ENCODE measurements around the gene RNF222.
A peak's percentile ranks its signal among the peaks of the same experiment; 100 is the strongest.
"Not testable (repeated sequence)": the region's sequence is repeated elsewhere in the genome, so short reads cannot be mapped to it uniquely, and the experiment has no call there.

Gene RNF222

GRCh38 chr17:8377422-8377821, 20.2 kb downstream of the RNF222 start:
- no peak for DNase-seq

GRCh38 chr17:8376271-8377067, 21.2 kb downstream of the RNF222 start, which contains the start of gene KRABD2:
Gene KRABD2 (minus strand): TSS chr17:8376704.
- peak; percentile 83 for DNase-seq

- no peak for DNase-seq
These were observed 21.8 kb downstream of the RNF222 start for GRCh38 chr17:8375738-8376259.

GRCh38 chr17:8373856-8374255, 23.8 kb downstream of the RNF222 start:
- DNase-seq = not testable (repeated sequence)

DNA sequence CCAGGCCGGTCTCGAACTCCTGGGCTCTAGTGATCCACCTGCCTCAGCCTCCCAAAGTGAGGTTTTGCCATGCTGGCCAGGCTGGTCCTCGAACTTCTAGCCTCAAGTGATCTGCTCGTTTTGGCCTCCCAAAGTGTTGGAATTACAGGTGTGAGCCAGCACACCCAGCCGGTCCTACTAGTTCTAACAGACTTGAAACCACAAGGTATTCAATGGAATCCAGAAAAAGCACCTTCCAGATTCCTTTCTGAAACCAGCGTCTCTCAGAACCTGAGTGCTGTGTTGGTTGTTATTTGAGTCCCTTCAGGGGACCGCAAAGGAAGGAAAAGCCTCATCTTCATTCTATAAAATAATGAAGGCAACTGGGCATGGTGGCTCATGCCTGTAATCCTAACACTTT, 25.2 kb downstream of the RNF222 start:
- no peak for DNase-seq

DNA sequence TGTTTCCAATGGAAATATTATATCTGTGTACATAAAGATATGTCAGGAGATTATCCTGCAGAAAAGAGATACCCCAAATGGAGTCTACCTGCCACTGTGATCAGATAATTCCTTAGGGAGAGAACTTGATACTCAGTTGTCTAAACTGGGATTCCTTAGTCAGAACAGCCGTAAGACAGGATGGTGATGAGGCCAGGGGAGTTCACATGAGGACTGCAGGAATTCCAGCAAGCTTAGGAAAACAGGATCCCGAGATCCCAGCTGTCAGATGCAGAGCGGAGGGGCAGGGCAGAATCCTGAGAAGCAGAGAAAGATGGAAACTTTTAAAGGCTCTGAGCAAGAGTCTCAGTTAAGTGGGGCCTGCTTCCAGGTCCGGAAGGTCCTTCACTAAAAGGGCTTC, 25.8 kb downstream of the RNF222 start:
- no peak for DNase-seq

- no peak for DNase-seq
These were observed 27.7 kb downstream of the RNF222 start for GRCh38 chr17:8369944-8370343.

DNA sequence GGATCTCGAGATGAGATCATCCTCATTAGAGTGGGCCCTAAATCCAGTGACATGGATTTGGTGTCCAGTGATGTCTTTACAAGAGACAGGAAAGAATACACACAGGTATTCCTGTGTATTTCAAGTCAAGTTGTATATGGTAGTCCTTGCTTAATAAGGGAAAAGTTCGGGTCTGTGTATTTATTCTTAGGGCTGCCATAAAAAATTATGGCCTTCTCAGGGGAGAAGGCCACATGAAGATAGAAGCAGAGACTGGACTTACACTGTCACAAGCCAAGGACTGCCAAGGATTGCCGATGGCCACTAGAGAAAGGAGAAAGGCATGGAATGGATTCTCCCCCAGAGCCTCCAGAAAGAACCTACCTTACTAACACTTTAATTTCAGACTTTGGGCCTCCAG, 29.4 kb downstream of the RNF222 start:
- no peak for DNase-seq

- peak; percentile 83 for DNase-seq
These were observed 31.4 kb downstream of the RNF222 start for GRCh38 chr17:8366231-8366630.

DNA sequence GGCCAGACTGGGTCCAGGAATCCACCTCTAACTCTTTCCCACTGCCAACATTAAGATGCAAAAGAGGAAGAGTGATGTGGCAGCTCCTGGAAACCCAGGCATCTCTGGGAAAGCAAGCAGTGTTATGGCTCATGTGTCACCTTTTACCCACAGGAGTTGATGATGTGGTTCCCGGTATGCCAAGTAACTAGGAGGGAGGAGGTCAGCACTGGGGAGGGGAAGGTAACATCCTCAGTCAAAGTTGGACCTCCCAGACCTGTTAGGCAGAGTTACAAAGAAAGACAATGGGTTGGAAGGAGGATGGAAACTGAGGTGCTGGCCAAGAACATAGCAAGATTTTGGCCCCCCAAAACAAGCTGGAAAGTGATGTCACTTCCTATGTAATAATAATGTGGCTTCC, 32.5 kb downstream of the RNF222 start:
- peak; percentile 38 for DNase-seq

- DNase-seq = no peak
These were observed 34.8 kb downstream of the RNF222 start for GRCh38 chr17:8362651-8363332.

- peak; percentile 35 for DNase-seq
These were observed 36.9 kb downstream of the RNF222 start for GRCh38 chr17:8360751-8361150.

DNA sequence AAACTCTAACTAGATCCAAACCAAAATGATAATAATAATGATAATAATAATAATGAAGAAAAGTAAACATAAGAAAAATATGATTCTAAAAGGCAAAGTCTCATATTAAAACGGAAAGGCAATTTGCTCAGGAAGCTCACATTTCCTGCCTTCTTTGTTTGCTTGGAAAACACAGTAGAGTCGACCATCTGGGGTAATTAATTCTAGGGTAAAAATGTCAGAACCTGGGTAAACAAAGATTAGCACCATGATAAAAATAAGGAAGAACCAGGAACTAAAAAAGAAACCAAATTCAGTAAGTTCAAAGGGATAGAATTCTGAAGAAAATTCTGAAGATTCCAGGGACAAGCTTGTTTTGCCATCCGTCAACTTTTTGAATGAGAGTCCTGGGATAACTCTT, 37.4 kb downstream of the RNF222 start:
- no peak for DNase-seq

GRCh38 chr17:8359769-8360168, 37.9 kb downstream of the RNF222 start:
- DNase-seq = peak; percentile 87

- DNase-seq = no peak
These were observed 39.7 kb downstream of the RNF222 start for GRCh38 chr17:8357910-8358309.

GRCh38 chr17:8354236-8354635, 43.4 kb downstream of the RNF222 start:
- DNase-seq = no peak

DNA sequence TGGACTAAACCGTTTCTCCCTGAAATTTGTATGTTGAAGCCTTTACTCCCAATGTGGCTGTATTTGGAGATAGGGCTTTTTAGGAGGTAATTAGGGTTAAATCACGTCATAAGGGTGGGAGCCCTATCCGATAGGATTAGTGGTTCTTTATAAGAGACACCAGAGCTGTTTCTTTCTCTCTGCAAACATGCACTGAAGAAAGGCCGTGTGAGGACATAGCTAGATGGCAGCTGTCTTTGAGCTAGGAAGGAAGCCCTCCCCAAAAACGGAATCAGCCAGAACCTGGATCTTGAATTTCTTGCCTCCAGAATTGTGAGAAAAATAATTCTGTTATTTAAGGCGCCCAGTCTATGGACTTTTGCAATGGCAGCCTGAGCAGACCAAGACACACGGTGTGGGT, 43.9 kb downstream of the RNF222 start:
- no peak for DNase-seq

DNA sequence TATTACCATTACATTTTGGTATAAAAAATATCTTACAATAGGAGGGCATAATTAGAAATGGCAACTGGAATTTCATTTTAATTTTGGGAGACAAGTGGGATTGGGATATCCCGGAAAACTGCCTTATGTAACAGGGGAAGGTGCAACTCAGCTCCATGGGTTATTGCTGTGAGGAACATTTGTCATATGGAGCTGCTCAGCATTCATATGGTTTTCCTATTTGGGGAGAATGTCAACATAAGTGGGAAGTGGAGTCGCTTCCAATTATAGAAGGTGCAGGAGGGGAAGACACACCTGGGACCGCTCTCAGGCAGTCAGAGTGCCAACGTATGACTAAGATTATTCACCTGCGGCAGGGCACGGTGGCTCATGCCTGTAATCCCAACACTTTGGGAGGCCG, 47.3 kb downstream of the RNF222 start:
- DNase-seq = no peak

GRCh38 chr17:8347001-8347400, 50.6 kb downstream of the RNF222 start:
- not testable (repeated sequence) for DNase-seq

- no peak for DNase-seq
These were observed 51.5 kb downstream of the RNF222 start for GRCh38 chr17:8345951-8346665.

DNA sequence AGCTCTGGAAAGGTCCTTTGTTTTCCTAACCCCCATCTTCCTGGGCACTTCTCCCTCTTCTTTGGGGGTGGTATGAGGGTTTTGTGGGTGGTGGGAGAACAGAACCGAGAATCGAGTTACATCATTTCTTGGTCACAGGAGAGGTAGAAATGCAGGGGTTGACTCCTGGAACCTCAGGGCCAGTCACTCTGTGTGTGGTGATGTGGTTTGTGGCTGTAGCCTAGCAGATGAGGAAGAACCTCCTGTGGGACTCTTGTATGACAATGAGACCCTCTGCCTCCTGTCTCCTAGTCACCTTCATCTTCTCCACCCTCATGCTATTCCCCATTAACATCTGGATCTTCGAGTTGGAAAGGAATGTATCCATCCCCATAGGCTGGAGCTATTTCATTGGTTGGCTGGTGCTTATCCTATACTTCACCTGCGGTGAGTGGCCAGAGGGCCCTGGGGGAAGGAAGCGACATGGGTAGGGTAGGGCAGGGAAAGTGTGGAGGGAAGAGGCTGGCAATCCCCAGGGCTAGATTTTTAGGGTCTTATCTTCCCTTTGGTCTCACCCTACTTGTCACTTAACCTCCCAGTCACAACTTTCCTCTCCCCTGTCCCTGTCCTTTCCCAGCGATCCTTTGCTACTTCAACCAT, 52.5 kb downstream of the RNF222 start:
- no peak for DNase-seq

- DNase-seq = peak; percentile 48
These were observed 56.2 kb downstream of the RNF222 start for GRCh38 chr17:8341456-8341855.

Data from fibroblast of upper back skin (primary cell).